GM12873 (cell line): Measurements from ENCODE around the gene FXYD6.

Experiments used
- CTCF ChIP-seq: IDR thresholded peaks from 2 replicates; pipeline ENCODE4 v1.5.1; 2012; ENCODE audit warnings: low read depth, mild to moderate bottlenecking, moderate library complexity, low read length, control low read depth; ENCODE audit not compliant: insufficient read depth; ENCODE audit errors: missing control alignments

The FXYD6 gene

GRCh38 chr11:117892651-117893050, 16.2 kb upstream of the FXYD6 start:
- no peak for TF ChIP-seq CTCF

GRCh38 chr11:117891362-117891761, 14.9 kb upstream of the FXYD6 start:
- TF ChIP-seq CTCF = no peak

- TF ChIP-seq CTCF = no peak
Measured at GRCh38 chr11:117888139-117888566, 11.7 kb upstream of the FXYD6 start.

- no peak for TF ChIP-seq CTCF
Measured at GRCh38 chr11:117887431-117888138, 11.1 kb upstream of the FXYD6 start.

GRCh38 chr11:117885777-117886176, 9.3 kb upstream of the FXYD6 start:
- no peak for TF ChIP-seq CTCF

- TF ChIP-seq CTCF = no peak
Measured at GRCh38 chr11:117884994-117885393, 8.5 kb upstream of the FXYD6 start.

- TF ChIP-seq CTCF = no peak
Measured at GRCh38 chr11:117883063-117883462, 6.6 kb upstream of the FXYD6 start.
